ENCODE measurements around the gene TRAPPC12.

The TRAPPC12 gene

DNA sequence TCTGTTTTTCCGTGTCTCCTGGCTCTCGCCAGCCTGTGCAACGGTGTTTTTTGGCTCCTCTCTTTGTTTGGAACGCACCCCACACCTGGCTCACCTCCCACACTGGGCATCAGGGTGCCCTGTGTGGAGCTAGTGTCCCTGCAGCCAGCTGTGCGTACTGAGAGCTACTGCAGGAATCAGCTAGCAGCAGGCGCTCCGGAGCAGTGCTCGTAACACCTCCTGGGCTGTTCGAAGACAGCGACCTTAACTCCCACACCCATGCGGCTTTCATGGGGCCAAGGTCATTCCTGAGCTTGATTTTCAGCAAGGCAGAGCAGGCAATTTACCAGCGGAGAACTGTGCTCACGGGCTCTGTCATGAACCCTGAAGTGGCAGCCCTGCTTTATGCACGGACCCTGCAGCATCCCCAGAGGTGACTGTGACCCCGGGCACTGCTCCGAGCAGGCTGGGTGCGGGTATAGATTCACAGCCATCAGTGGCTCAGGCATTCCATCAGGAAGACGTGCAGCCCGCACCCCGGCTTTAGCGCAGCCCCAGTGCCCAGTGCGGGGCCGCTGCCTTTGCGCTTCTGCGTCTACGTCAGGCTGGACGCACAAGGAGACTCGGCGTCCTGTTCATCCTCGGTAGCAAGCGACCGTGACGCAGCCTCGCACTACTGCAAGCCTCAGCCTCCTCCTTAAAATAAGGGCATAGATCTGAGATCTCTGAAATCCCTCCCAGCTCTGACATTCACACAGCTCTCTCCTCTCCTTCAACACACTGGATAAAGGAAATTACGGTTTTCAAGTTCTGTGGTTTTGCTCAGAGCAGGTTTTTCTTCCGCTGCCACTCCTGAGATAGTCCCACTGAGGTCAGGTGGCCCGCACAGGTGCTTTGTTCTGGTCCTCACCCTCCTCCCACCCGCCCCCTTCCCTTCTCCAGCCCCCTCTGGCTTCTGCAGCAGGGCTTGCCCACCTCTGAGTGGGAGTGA lies 81.6 kb downstream of the TRAPPC12 start:
- no peak for DNase-seq
- Mint-ChIP-seq H3K27ac (peak overlapping the region in 1 of 2 donors; percentile 80), H3K27me3 (no peaks in the 10 kb centered on the region), H3K9me3 (no peaks in the 10 kb centered on the region), H3K4me3 (no peak overlapping the region), H3K4me1 (peaks cover 14% of the 10 kb centered on the region)
- ATAC-seq: peak; percentile 26

DNA sequence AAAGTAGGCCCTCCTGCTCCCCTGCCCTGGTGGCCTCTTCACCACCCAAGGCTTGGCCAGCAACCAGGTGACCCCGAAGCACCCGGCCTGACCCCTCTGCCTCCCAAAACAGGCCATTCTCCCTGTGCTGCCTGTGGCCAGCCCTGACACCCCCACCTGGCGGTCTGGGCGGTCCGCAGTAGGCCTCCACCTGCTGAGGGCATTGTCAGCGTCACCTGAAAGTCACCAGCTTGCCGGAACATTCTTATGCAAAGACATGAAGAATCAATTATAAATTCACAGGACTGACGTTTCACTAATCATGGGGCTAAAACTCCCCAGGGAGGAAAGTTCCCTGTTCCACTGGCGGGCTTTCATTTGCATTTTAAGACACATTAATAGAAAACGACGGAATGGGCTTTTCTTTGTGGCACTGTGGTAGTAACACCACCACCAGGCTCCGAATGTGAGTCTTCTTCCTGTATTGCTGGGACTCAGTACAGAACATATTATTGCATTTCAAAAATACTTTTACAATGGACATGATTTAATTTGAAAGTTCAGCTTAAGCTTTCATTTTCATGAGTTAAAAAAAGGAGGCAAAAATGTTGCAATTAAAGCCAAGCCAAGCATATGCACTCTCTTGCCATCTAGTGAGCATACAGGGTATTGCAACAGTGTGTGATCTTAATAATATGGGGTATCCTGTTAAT lies 82.5 kb downstream of the TRAPPC12 start:
- Mint-ChIP-seq H3K4me1 (peaks cover 14% of the 10 kb centered on the region), H3K27ac (peak overlapping the region; percentile 88 to 93), H3K27me3 (no peaks in the 10 kb centered on the region), H3K9me3 (no peaks in the 10 kb centered on the region), H3K4me3 (no peak overlapping the region)
- DNase-seq (peak in 1 of 2 donors; percentile 37), ATAC-seq (peak; percentile 40)

GRCh38 chr2:3462493-3463104 lies 83.1 kb downstream of the TRAPPC12 start:
- no peak overlapping the region for H3K27ac Mint-ChIP-seq
- H3K4me3 Mint-ChIP-seq: no peak overlapping the region
- H3K4me1 Mint-ChIP-seq: peaks cover 14% of the 10 kb centered on the region
- no peak for ATAC-seq
- H3K27me3 Mint-ChIP-seq: no peaks in the 10 kb centered on the region
- DNase-seq: no peak
- no peaks in the 10 kb centered on the region for H3K9me3 Mint-ChIP-seq

DNA sequence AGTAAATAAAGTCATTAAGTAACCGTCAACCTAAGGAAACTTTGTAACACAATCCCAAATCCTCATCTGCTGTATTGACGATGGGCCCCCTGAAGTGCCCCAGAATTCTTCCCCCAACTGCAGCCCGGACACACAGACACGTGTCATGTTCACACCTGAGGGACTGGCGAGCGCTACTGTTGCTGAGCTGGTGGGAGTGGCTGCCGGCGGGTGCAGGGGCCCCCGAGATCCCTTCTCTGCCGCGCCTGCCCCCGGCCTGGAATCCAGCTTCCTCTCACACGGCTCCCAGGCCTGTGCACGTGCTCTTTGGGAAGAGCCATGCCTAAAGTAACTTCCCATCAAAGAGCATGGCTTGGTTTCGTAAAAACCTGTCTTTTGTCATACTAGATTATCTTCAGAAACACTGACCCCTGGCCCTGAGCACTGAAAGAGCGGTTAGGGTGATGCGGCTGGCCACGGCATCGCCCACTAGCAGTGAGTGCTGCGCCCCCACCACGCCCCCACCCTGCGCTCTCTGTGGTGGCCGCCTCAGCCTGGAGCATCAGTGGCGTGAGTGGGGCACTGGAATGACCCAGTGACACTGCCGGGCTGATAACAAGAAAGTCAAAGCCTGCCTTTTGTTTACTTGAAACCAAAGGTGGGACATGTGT lies 83.8 kb downstream of the TRAPPC12 start:
- Mint-ChIP-seq H3K4me1 (peaks cover 14% of the 10 kb centered on the region), H3K9me3 (no peaks in the 10 kb centered on the region), H3K27me3 (no peaks in the 10 kb centered on the region), H3K4me3 (no peak overlapping the region), H3K27ac (no peak overlapping the region)
- ATAC-seq: no peak
- DNase-seq: no peak

DNA sequence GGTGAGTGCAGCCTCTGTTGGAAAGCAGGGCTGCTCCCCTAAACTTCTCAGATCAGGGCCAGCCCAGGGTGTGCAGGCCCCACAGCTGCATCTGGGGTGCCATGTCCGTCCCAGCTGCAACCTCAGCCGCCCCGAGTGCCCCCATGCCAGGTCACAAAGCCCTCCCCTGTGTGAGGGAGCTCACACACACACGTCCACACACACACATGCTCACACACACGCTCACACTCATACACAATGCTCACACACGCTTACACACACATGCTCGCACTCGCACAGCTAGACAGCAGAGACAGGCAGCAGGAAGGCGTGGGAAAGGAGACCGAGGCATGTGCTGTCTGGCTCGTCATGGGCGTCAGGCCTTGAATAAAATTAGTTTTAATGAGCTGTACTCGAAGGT lies 84.5 kb downstream of the TRAPPC12 start:
- DNase-seq (no peak), ATAC-seq (no peak)
- peak overlapping the region in 1 of 2 donors; percentile 35 for H3K27ac Mint-ChIP-seq
- H3K27me3 Mint-ChIP-seq: no peaks in the 10 kb centered on the region
- H3K4me1 Mint-ChIP-seq: peaks cover 14% of the 10 kb centered on the region
- H3K4me3 Mint-ChIP-seq: no peak overlapping the region
- no peaks in the 10 kb centered on the region for H3K9me3 Mint-ChIP-seq

DNA sequence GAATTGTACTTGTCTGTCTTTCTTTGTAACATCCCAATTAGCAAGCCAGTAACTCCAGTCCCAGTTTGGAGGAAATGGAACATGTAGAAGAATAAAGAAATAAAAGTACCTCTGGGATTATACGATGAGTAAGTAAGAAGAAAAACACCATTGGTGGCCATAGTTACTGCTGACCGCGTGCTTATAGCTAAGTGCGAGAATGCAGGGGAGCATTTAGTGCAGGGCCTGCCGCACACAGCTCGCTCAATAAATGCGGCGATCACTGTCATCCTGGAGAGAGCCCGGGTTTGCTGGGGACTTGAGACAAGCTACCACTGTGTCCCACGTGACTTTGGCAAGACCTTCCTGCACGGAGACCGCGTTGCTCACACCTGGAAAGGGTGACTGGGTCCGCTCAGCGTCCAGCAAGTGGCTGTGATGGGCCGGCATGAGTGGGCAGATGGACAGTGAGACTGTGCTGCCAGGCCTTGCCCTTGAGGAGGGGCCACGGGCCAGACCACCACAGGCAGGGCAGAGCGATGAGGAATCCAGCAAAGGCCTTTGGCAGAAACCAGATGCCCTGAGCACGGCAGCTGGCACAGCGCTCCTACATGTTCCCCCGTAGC lies 85.0 kb downstream of the TRAPPC12 start:
- DNase-seq (no peak), ATAC-seq (no peak)
- H3K4me1 Mint-ChIP-seq: peaks cover 14% of the 10 kb centered on the region
- no peaks in the 10 kb centered on the region for H3K27me3 Mint-ChIP-seq
- no peak overlapping the region for H3K4me3 Mint-ChIP-seq
- peak overlapping the region in 1 of 2 donors; percentile 27 for H3K27ac Mint-ChIP-seq
- H3K9me3 Mint-ChIP-seq: no peaks in the 10 kb centered on the region

DNA sequence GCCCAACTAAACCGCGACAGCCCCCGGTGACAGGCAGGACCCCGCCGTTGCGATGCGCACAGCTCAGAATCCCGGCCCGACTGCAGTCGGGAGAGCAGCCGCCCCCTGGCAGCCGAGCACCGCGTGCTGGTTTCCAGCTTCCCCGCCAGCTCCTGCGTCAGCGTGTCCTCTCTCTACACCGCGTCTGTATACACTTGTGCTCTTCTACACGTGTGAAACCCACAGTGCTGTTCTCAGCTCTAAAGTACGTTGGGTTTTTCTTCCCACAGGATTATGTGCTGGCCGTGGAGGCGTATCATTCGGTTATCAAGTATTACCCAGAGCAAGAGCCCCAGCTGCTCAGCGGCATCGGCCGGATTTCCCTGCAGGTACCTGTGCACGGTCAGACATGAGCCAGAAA lies 85.8 kb downstream of the TRAPPC12 start:
- no peak for ATAC-seq
- no peaks in the 10 kb centered on the region for H3K9me3 Mint-ChIP-seq
- H3K4me1 Mint-ChIP-seq: peaks cover 14% of the 10 kb centered on the region
- no peak overlapping the region for H3K4me3 Mint-ChIP-seq
- H3K27me3 Mint-ChIP-seq: no peaks in the 10 kb centered on the region
- DNase-seq: no peak
- H3K27ac Mint-ChIP-seq: no peak overlapping the region

GRCh38 chr2:3465844-3466481 lies 86.5 kb downstream of the TRAPPC12 start:
- Mint-ChIP-seq H3K4me1 (peaks cover 12% of the 10 kb centered on the region), H3K27me3 (no peaks in the 10 kb centered on the region), H3K9me3 (no peaks in the 10 kb centered on the region), H3K27ac (no peak overlapping the region), H3K4me3 (no peak overlapping the region)
- no peak for ATAC-seq
- DNase-seq: no peak

DNA sequence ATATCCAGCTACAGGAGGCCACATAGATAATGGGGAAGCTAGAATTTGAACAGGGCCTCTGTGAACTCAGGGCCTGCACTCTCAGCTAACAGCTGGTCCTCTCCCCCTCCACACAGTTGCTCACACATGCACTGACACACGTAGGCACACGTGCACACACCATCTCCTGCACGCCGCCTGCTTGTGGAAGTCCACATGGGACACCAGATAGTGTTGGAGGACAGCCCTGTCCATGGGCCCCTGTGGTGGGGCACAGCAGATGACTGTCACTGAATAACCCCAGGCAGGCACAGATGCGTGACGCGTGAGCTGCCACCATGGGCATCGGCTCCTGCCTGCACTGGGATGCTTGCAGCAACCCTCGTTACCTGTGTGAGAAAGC lies 87.0 kb downstream of the TRAPPC12 start:
- peaks cover 7% of the 10 kb centered on the region for H3K4me1 Mint-ChIP-seq
- H3K27ac Mint-ChIP-seq: no peak overlapping the region
- no peaks in the 10 kb centered on the region for H3K27me3 Mint-ChIP-seq
- no peak overlapping the region for H3K4me3 Mint-ChIP-seq
- ATAC-seq (no peak), DNase-seq (no peak)
- H3K9me3 Mint-ChIP-seq: no peaks in the 10 kb centered on the region

DNA sequence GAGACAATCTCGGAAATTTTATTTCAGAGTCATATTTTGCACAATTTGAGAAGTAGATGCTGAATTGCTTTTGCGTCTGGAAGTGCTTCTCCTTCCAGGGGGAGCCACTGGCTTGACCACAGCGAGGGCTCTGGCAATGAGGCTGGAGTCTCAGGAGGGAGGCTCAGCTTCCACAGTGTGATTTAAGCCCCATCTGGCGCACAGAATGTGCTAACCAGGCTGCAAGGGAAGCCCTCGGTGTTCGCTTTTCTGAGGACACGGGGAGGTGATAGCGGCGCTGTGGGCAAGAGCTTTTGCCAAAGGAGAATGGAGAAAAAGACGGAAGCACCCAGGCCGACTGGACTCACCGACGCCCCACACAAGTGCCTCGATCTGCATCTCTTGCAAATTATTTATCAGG lies 87.5 kb downstream of the TRAPPC12 start:
- Mint-ChIP-seq H3K4me3 (no peak overlapping the region), H3K4me1 (peaks cover 2% of the 10 kb centered on the region), H3K27ac (no peak overlapping the region), H3K9me3 (no peaks in the 10 kb centered on the region), H3K27me3 (no peaks in the 10 kb centered on the region)
- ATAC-seq (no peak), DNase-seq (no peak)

GRCh38 chr2:3467654-3468053 lies 88.2 kb downstream of the TRAPPC12 start:
- ATAC-seq: no peak
- no peak overlapping the region for H3K27ac Mint-ChIP-seq
- no peak for DNase-seq
- no peaks in the 10 kb centered on the region for H3K9me3 Mint-ChIP-seq
- H3K27me3 Mint-ChIP-seq: no peaks in the 10 kb centered on the region
- no peaks in the 10 kb centered on the region for H3K4me1 Mint-ChIP-seq
- no peak overlapping the region for H3K4me3 Mint-ChIP-seq

DNA sequence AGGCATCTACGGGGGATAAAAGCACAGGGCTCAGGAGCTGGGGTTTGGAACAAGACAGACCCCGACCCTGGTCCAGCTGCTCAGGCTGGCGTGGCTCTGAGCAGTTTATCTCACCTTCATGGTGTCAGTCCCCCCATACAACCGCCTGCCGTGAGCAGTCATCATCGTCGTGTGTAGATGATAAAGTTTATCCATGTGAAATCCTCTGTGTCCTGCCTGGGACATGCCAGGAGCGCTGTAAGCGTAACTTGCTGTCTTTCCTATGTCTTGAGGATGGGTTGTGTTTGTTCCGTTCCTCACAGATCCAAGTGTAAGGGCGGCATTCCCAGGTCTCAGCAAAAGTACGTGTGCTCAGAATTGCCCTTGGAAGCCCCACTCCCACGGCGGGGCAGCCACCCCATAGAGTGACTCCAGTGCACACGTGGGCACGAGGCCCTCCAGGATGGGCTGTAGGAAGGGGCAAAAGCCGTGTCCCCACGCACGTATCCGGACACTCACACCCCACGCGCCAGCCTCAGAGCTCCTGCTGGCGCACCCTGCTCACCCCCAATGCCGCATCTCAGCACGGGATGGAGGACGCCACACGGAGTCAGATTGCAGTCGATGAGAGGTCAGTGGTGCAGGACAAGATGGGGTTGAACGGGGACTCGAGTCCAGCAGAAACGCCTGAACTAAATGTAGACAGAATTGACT lies 88.9 kb downstream of the TRAPPC12 start:
- H3K27me3 Mint-ChIP-seq: no peaks in the 10 kb centered on the region
- no peaks in the 10 kb centered on the region for H3K4me1 Mint-ChIP-seq
- DNase-seq: no peak
- H3K27ac Mint-ChIP-seq: peak overlapping the region in 1 of 2 donors; percentile 61
- no peaks in the 10 kb centered on the region for H3K9me3 Mint-ChIP-seq
- ATAC-seq: peak; percentile 43
- no peak overlapping the region for H3K4me3 Mint-ChIP-seq

DNA sequence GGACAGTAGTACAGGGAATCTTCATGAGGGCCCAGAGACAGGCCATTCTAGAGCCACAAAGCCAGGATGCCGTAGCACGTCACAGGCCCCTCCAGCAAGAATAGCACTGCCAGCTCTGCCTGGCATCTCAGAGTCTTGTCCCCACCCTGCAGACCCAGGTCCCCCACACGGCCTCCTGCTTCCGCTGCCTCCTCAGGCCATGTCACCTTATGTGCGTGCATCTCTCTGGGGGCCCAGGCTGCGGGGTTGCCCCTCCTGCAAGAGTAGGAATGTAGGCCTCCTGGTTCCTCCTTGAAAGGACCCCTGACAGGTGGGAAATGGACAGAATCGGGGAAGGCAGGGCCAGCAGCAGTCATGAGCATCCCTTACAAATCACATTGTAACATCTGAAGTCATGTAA lies 90.0 kb downstream of the TRAPPC12 start:
- DNase-seq (no peak), ATAC-seq (no peak)
- Mint-ChIP-seq H3K9me3 (no peaks in the 10 kb centered on the region), H3K4me1 (no peaks in the 10 kb centered on the region), H3K27ac (peak overlapping the region; percentile 6 to 89), H3K27me3 (no peaks in the 10 kb centered on the region), H3K4me3 (no peak overlapping the region)

GRCh38 chr2:3470166-3470651 lies 90.7 kb downstream of the TRAPPC12 start:
- ATAC-seq (no peak), DNase-seq (no peak)
- Mint-ChIP-seq H3K9me3 (no peaks in the 10 kb centered on the region), H3K27ac (no peak overlapping the region), H3K4me1 (no peaks in the 10 kb centered on the region), H3K27me3 (no peaks in the 10 kb centered on the region), H3K4me3 (no peak overlapping the region)

Measured in stimulated activated naive CD8-positive, alpha-beta T cell treated with anti-CD3 and anti-CD28 coated beads, Interleukin-15, amount 100 ng/mL, for 72 hours (primary cell).